HL-60 (cell line): ENCODE data around the gene TNNT1.

Experiments used
- DNase-seq, 2 experiments: peaks; one replicate each; pipeline ENCODE4 v3.0.0-alpha.2; 2010 to 2020; ENCODE audit warnings: low read depth in 1 of 2, low spot score in 1 of 2
- H3K27ac ChIP-seq: fragments of 250-450 bp; sonication (Bioruptor Pico); replicated peaks from 2 replicates; pipeline ENCODE4 v1.5.1; 2020; ENCODE audit warnings: mild to moderate bottlenecking, moderate library complexity
- H3K27me3 ChIP-seq: fragments of 250-450 bp; sonication (Bioruptor Pico); 2 replicates; pipeline ENCODE4 v1.5.1; 2021; ENCODE audit warnings: mild to moderate bottlenecking, moderate library complexity; ENCODE audit not compliant: insufficient read depth, poor library complexity, severe bottlenecking
- H3K4me3 ChIP-seq: replicated peaks from 2 replicates; pipeline ENCODE4 v1.5.1; 2011; ENCODE audit warnings: mild to moderate bottlenecking, control low read depth, low read length; ENCODE audit not compliant: insufficient read depth
- GABPA ChIP-seq: IDR thresholded peaks from 2 replicates; pipeline ENCODE4 v1.6.1; 2012; ENCODE audit warnings: low read depth
- POLR2AphosphoS5 ChIP-seq: IDR thresholded peaks from 2 replicates; pipeline ENCODE4 v1.6.1; 2012; ENCODE audit warnings: low read depth
- REST ChIP-seq: IDR thresholded peaks from 2 replicates; pipeline ENCODE4 v1.6.1; 2012; ENCODE audit warnings: low read depth; ENCODE audit not compliant: insufficient replicate concordance
- SPI1 ChIP-seq: IDR thresholded peaks from 2 replicates; pipeline ENCODE4 v1.6.1; 2012; ENCODE audit warnings: low read depth, mild to moderate bottlenecking, borderline replicate concordance
- TF ChIP-seq, protein P1 (sequence below): IDR thresholded peaks from one replicate; pipeline ENCODE4 v1.5.1; 2011; ENCODE audit warnings: low read length, control low read depth, inconsistent platforms; ENCODE audit not compliant: insufficient read depth

Gene TNNT1

DNA sequence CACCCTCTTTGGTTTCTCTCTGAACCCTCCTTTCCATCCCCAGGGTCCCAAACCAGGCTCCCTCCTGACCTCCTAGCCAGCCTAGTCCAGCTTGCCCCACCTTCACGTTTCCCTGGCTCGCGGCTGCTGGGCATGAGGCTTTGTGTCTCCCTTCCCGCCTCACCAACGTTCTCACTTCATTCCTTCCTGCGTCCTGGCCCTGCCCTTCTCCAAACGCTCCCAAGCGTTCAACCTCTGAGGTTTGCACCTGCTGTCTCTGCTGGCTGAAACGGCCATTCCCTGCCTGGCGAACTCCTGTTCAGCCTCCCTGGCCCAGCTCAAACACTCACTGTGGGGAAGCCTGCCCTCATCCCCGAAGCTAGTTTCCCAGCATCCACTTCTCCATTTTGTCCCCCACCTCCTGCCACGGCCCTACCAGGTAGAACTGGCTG, 61.0 kb downstream of the TNNT1 start:
- H3K27me3 ChIP-seq = peaks cover 16% of the 10 kb centered on the region
- H3K27ac ChIP-seq = no peak overlapping the region
- no peak overlapping the region for H3K4me3 ChIP-seq
- no peak for DNase-seq
- TF ChIP-seq POLR2AphosphoS5 (no peak), GABPA (no peak), SPI1 (0 out of 2 replicates have a peak, but pooled peaks have one; percentile 1), REST (no peak)
- TF ChIP-seq, protein P1, sequence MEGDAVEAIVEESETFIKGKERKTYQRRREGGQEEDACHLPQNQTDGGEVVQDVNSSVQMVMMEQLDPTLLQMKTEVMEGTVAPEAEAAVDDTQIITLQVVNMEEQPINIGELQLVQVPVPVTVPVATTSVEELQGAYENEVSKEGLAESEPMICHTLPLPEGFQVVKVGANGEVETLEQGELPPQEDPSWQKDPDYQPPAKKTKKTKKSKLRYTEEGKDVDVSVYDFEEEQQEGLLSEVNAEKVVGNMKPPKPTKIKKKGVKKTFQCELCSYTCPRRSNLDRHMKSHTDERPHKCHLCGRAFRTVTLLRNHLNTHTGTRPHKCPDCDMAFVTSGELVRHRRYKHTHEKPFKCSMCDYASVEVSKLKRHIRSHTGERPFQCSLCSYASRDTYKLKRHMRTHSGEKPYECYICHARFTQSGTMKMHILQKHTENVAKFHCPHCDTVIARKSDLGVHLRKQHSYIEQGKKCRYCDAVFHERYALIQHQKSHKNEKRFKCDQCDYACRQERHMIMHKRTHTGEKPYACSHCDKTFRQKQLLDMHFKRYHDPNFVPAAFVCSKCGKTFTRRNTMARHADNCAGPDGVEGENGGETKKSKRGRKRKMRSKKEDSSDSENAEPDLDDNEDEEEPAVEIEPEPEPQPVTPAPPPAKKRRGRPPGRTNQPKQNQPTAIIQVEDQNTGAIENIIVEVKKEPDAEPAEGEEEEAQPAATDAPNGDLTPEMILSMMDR = no peak

DNA sequence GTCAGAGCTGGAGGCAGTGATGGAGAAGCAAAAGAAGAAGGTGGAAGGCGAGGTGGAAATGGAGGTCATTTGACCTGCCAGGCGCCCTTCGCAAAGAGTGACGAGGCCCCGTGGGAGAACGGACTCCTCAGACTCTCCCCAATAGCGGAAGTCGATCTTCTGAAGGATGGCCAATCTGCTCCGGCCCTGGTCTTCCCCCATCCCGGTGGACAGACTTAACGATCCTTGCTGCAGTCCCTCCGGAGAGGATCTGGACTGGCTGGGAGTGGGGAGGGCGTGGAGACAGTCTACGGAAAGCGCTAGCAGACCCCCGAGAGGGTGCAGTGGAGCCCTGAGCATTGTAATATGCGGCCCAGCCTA, 61.5 kb downstream of the TNNT1 start:
- TF ChIP-seq SPI1 (no peak), POLR2AphosphoS5 (no peak), REST (no peak), GABPA (no peak)
- TF ChIP-seq, protein P1 = no peak
- Histone ChIP-seq H3K27ac (no peak overlapping the region), H3K4me3 (no peak overlapping the region), H3K27me3 (peaks cover 18% of the 10 kb centered on the region)
- DNase-seq = no peak

DNA sequence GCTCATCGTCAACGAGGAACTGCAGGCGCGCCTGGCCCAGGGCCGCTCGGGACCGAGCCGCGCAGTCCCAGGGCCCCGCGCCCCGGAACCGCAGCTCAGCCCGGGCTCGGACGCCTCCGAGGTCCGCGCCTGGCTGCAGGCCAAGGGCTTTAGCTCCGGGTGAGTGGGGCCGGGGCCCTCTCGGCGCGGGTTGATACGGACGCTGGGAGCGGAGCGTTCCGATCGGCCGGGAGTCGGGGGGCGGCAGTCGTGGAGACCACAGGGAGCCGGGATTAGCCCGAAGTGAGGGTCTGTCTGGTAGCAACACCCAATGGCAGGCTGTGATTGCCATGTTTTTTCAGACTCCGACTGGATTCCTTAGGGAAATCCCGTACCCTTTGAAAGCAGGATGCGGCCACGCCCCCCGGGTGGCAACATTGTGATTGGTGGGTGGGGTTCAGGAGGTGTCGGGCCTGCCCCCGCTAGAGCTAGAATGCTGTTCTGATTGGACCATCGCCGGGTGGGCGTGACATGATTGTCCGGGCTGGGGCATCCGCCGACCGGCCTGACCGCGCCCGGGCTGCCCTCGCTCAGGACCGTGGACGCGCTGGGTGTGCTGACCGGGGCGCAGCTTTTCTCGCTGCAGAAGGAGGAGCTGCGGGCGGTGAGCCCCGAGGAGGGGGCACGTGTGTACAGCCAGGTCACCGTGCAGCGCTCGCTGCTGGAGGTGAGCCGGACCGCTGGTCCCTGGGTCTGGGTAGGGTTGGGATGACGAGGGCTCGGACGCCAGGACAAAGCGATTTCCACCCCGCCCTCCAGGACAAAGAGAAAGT, 62.1 kb downstream of the TNNT1 start:
- Histone ChIP-seq H3K27ac (no peak overlapping the region), H3K4me3 (no peak overlapping the region), H3K27me3 (peaks cover 24% of the 10 kb centered on the region)
- no peak for DNase-seq
- TF ChIP-seq SPI1 = no peak
- TF ChIP-seq, protein P1 = no peak
- TF ChIP-seq GABPA = no peak
- no peak for TF ChIP-seq REST
